GM23338 (cell line): Measurements from ENCODE around the gene GRAMD2B.

Experiments
- EZH2 ChIP-seq: fragments of 200-600 bp; sonication (generic); IDR thresholded peaks from one replicate; pipeline ENCODE4 v1.8.0; 2017; ENCODE audit warnings: antibody characterized with exemption, mild to moderate bottlenecking, low read depth; ENCODE audit not compliant: unreplicated experiment
- EZH2phosphoT487 ChIP-seq: fragments of 200-600 bp; sonication (generic); IDR thresholded peaks from one replicate; pipeline ENCODE4 v1.8.1; 2018; ENCODE audit warnings: antibody characterized with exemption; ENCODE audit not compliant: unreplicated experiment
- JUNB ChIP-seq: IDR thresholded peaks from one replicate; pipeline ENCODE4 v1.6.1; 2016; ENCODE audit warnings: antibody characterized with exemption; ENCODE audit not compliant: unreplicated experiment
- POLR2AphosphoS5 ChIP-seq: IDR thresholded peaks from 2 replicates; pipeline ENCODE4 v1.6.1; 2016; ENCODE audit warnings: antibody characterized with exemption, low read depth
- STAT1 ChIP-seq: IDR thresholded peaks from one replicate; pipeline ENCODE4 v1.6.1; 2016; ENCODE audit warnings: antibody characterized with exemption; ENCODE audit not compliant: unreplicated experiment
- ZNF114 ChIP-seq: fragments of 250-450 bp; sonication (Bioruptor Pico); IDR thresholded peaks from 2 replicates; pipeline ENCODE4 v1.5.0; 2020; ENCODE audit warnings: mild to moderate bottlenecking, moderate library complexity
- ZNF331 ChIP-seq: fragments of 250-450 bp; sonication (Bioruptor Pico); IDR thresholded peaks from 2 replicates; pipeline ENCODE4 v1.5.0; 2020; ENCODE audit warnings: low read depth, mild to moderate bottlenecking, moderate library complexity
- TF ChIP-seq, protein P1 (sequence below), 2 experiments: fragments of 200-600 bp in 1 of 2; sonication (generic) in 1 of 2; conservative IDR thresholded peaks; 2 replicates each; pipeline versions ENCODE4 v1.5.1 to v1.6.1; 2016 to 2017; ENCODE audit warnings: antibody characterized with exemption in 2 of 2, low read depth in 2 of 2, mild to moderate bottlenecking in 2 of 2, moderate library complexity in 1 of 2
- TF ChIP-seq, protein P2 (sequence below): IDR thresholded peaks from one replicate; pipeline ENCODE4 v1.6.1; 2018; ENCODE audit warnings: antibody characterized with exemption; ENCODE audit not compliant: unreplicated experiment

DNA sequence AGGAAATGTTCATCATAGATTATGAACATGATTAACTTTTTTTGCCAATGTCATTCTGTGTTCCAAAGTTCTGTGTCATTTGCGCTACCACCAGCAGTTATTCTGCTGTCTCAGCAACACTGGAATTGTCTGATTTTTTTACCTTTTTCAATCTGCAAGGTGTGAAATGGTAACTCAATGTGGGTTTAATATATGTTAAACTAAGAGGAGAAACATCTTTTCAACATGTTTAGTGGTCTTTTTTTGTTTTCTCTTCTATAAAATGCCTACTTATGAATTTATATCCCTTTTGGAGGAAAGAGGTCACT is 49.1 kb upstream of the GRAMD2B start:
- TF ChIP-seq, protein P1, sequence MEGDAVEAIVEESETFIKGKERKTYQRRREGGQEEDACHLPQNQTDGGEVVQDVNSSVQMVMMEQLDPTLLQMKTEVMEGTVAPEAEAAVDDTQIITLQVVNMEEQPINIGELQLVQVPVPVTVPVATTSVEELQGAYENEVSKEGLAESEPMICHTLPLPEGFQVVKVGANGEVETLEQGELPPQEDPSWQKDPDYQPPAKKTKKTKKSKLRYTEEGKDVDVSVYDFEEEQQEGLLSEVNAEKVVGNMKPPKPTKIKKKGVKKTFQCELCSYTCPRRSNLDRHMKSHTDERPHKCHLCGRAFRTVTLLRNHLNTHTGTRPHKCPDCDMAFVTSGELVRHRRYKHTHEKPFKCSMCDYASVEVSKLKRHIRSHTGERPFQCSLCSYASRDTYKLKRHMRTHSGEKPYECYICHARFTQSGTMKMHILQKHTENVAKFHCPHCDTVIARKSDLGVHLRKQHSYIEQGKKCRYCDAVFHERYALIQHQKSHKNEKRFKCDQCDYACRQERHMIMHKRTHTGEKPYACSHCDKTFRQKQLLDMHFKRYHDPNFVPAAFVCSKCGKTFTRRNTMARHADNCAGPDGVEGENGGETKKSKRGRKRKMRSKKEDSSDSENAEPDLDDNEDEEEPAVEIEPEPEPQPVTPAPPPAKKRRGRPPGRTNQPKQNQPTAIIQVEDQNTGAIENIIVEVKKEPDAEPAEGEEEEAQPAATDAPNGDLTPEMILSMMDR (conservative IDR thresholded peaks at IDR 0.05; ENCODE audit: low read depth in 2 of 2) = no peak
- TF ChIP-seq STAT1 = no peak
- no peak for TF ChIP-seq EZH2phosphoT487
- TF ChIP-seq POLR2AphosphoS5 = no peak
- no peak for TF ChIP-seq EZH2
- no peak for TF ChIP-seq ZNF114 (CRISPR knock-in tag)
- TF ChIP-seq, protein P2, sequence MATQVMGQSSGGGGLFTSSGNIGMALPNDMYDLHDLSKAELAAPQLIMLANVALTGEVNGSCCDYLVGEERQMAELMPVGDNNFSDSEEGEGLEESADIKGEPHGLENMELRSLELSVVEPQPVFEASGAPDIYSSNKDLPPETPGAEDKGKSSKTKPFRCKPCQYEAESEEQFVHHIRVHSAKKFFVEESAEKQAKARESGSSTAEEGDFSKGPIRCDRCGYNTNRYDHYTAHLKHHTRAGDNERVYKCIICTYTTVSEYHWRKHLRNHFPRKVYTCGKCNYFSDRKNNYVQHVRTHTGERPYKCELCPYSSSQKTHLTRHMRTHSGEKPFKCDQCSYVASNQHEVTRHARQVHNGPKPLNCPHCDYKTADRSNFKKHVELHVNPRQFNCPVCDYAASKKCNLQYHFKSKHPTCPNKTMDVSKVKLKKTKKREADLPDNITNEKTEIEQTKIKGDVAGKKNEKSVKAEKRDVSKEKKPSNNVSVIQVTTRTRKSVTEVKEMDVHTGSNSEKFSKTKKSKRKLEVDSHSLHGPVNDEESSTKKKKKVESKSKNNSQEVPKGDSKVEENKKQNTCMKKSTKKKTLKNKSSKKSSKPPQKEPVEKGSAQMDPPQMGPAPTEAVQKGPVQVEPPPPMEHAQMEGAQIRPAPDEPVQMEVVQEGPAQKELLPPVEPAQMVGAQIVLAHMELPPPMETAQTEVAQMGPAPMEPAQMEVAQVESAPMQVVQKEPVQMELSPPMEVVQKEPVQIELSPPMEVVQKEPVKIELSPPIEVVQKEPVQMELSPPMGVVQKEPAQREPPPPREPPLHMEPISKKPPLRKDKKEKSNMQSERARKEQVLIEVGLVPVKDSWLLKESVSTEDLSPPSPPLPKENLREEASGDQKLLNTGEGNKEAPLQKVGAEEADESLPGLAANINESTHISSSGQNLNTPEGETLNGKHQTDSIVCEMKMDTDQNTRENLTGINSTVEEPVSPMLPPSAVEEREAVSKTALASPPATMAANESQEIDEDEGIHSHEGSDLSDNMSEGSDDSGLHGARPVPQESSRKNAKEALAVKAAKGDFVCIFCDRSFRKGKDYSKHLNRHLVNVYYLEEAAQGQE = no peak
- no peak for TF ChIP-seq JUNB
- no peak for TF ChIP-seq ZNF331
